Skeletal muscle tissue (tissue), 5 donors: ENCODE data around the gene EDA2R. TPM values are rescaled to one million over a fixed set of nuclear protein-coding genes. Genes with fewer than 3 reads are reported as not detected.

Experiments
- H3K27ac ChIP-seq: one replicate; pipeline ENCODE4 v1.7.0; 2013; ENCODE audit warnings: mild to moderate bottlenecking, low read depth, low read length, inconsistent platforms
- H3K27me3 ChIP-seq, 3 donors: one replicate each; pipeline ENCODE4 v1.7.0; 2013; ENCODE audit warnings: low read length in 3 of 3; ENCODE audit not compliant: control insufficient read depth in 3 of 3, insufficient read depth in 3 of 3
- H3K36me3 ChIP-seq, 3 donors: one replicate each; pipeline ENCODE4 v1.7.0; 2013; ENCODE audit warnings: low read length in 3 of 3; ENCODE audit not compliant: control insufficient read depth in 3 of 3, insufficient read depth in 3 of 3
- H3K4me1 ChIP-seq, 3 donors: one replicate each; pipeline ENCODE4 v1.7.0; 2013; ENCODE audit warnings: low read length in 3 of 3, mild to moderate bottlenecking in 3 of 3; ENCODE audit not compliant: control insufficient read depth in 3 of 3, insufficient read depth in 3 of 3
- H3K4me3 ChIP-seq, 3 donors: one replicate each; pipeline ENCODE4 v1.7.0; 2013; ENCODE audit warnings: low read length in 3 of 3
- H3K9ac ChIP-seq, 3 donors: one replicate each; pipeline ENCODE4 v1.7.0; 2013; ENCODE audit warnings: low read length in 3 of 3, mild to moderate bottlenecking in 3 of 3, moderate library complexity in 2 of 3, low read depth in 1 of 3
- H3K9me3 ChIP-seq, 3 donors: one replicate each; pipeline ENCODE4 v1.7.0; 2013; ENCODE audit warnings: low read length in 3 of 3; ENCODE audit not compliant: control insufficient read depth in 3 of 3
- small RNA-seq: library from RNA; depleted of rRNA; stranded (forward); fragments of <200 nt; gene quantifications from one replicate; pipeline ENCODE3, GENCODE V24; 2014
- total RNA-seq: library from RNA; depleted of rRNA; stranded (reverse); fragments of >200 nt; gene quantifications from one replicate; pipeline ENCODE4 v1.2.3, GENCODE V29; 2014
- donor health status: Osteomylitis.

Gene EDA2R
- total RNA-seq, 1 donor from 2014 or later, result 1.0 TPM

GRCh38 chrX:66579219-66579618 is 59.7 kb downstream of the EDA2R start:
- Histone ChIP-seq H3K9me3 (no peaks in the 10 kb centered on the region), H3K36me3 (no peaks in the 10 kb centered on the region), H3K4me3 (no peak overlapping the region), H3K27me3 (peaks cover 0 to 4% (median 0%) of the 10 kb centered on the region in 3 donors), H3K4me1 (no peaks in the 10 kb centered on the region), H3K9ac (no peak overlapping the region), H3K27ac (no peak overlapping the region)

GRCh38 chrX:66553973-66554372 is 84.9 kb downstream of the EDA2R start:
- Histone ChIP-seq H3K9me3 (no peaks in the 10 kb centered on the region), H3K4me1 (no peaks in the 10 kb centered on the region), H3K27me3 (no peaks in the 10 kb centered on the region), H3K36me3 (no peaks in the 10 kb centered on the region), H3K4me3 (no peak overlapping the region), H3K27ac (no peak overlapping the region), H3K9ac (no peak overlapping the region)

- Histone ChIP-seq H3K36me3 (no peaks in the 10 kb centered on the region), H3K9me3 (no peaks in the 10 kb centered on the region), H3K27me3 (no peaks in the 10 kb centered on the region), H3K27ac (no peak overlapping the region), H3K4me3 (no peak overlapping the region), H3K4me1 (no peaks in the 10 kb centered on the region), H3K9ac (no peak overlapping the region)
Measured at GRCh38 chrX:66547847-66548369, 91.0 kb downstream of the EDA2R start.

Small RNA genes within 50 kb of the gene (small RNA-seq; reads per million reads assigned to genes)
- not detected for gene RNU6-394P
